Kidney glomerular epithelial cell (primary cell): ENCODE measurements around the gene PLXNB3.

Experiments
- DNase-seq: peaks from one replicate; lab custom pipeline; 2025; lab: John Stamatoyannopoulos, UW

The PLXNB3 gene

GRCh38 chrX:153774576-153775292, 10.7 kb downstream of the PLXNB3 start:
- DNase-seq: no peak

- no peak for DNase-seq
Observed at GRCh38 chrX:153775293-153776119, 11.5 kb downstream of the PLXNB3 start.

- DNase-seq: no peak
Observed at GRCh38 chrX:153776120-153776599, 12.1 kb downstream of the PLXNB3 start.

GRCh38 chrX:153776611-153777045, 12.6 kb downstream of the PLXNB3 start:
- no peak for DNase-seq

- no peak for DNase-seq
Observed at GRCh38 chrX:153777261-153778090, 13.4 kb downstream of the PLXNB3 start.

GRCh38 chrX:153778181-153778580, 14.1 kb downstream of the PLXNB3 start:
- DNase-seq: no peak

GRCh38 chrX:153778684-153779101, 14.6 kb downstream of the PLXNB3 start:
- DNase-seq: no peak

- DNase-seq: no peak
Observed at GRCh38 chrX:153779891-153780677, 16.0 kb downstream of the PLXNB3 start.

GRCh38 chrX:153780678-153781427, 16.8 kb downstream of the PLXNB3 start, which contains the start of gene SRPK3:
Gene SRPK3 (plus strand): TSS chrX:153781041. CDS start chrX:153781087, 46 bp downstream.
- DNase-seq: no peak

GRCh38 chrX:153781428-153782047, 17.5 kb downstream of the PLXNB3 start:
- DNase-seq: no peak

GRCh38 chrX:153782313-153782712, 18.3 kb downstream of the PLXNB3 start:
- DNase-seq: no peak

GRCh38 chrX:153782871-153783270, 18.8 kb downstream of the PLXNB3 start:
- DNase-seq: no peak

- DNase-seq: no peak
Observed at GRCh38 chrX:153783378-153784013, 19.4 kb downstream of the PLXNB3 start.

- DNase-seq: no peak
Observed at GRCh38 chrX:153784325-153784967, 20.4 kb downstream of the PLXNB3 start.

- no peak for DNase-seq
Observed at GRCh38 chrX:153786669-153787068, 22.6 kb downstream of the PLXNB3 start.

- DNase-seq: no peak
Observed at GRCh38 chrX:153789654-153790053, 25.6 kb downstream of the PLXNB3 start.

GRCh38 chrX:153791104-153791852, 27.2 kb downstream of the PLXNB3 start:
- no peak for DNase-seq

GRCh38 chrX:153792368-153792767, 28.3 kb downstream of the PLXNB3 start:
- DNase-seq: no peak
